GM19397 (cell line): ENCODE data around the gene HDAC4.

Experiments used
- ATAC-seq: cut with Tn5 transposase; IDR thresholded peaks from one replicate; pipeline ENCODE4 v1.9.1; 2021; ENCODE audit warnings: mild to moderate bottlenecking, moderate library complexity; ENCODE audit not compliant: unreplicated experiment

HDAC4 gene

DNA sequence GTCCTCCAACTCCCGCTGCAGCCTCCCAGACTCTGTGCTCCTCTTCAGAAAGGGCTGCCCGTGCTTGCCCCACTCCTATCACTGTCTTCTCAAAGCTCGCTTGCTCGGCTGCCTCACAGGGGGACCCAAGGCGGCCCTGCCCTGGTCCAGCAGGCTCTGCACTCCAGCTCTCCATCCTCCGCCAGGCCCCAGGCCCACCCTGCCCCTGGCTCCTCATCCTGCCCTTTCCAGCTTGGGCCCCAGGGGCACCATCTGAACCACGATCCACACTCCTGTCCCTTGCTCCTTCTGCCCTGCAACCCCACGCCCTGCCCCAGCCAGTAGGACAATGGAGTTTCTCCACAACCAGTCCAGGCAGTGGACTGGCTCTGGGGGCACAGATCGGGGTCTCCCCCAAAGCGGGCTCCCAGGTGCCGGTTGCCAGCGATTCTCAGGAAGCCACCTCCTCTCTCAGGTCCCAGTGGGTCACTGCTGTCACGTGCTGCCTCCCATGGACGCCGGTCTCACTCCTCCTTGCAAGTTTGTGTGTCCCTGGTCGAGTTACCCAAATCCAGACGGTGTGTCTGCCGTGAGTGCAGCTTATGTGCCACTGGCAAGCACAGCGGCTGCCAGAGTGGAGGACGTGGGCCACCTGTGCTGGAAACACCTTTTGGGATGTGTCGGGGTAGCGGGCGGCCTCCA lies 238.5 kb downstream of the HDAC4 start:
- no peak for ATAC-seq

DNA sequence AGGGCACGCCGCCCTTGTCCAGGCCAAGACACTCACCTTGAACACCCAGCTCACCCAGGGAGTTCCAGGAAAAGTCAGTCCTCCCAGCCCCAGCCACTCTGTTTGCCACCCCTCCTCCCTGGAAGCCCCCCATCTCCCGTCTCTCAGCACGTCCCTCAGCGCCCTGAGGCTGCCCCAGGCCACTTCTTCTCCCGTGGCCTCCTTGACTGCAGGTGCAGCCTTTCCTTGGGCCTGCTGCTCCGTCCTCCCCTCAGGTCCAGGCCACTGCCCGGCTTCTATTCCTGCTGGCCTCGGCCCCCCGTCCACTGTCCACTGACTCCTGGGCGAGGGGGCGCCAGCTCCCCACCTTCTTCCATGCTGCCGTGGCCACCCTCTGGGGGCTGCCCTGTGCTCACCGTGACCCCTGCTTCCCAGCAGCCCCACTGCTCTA lies 239.1 kb downstream of the HDAC4 start:
- ATAC-seq, result no peak

DNA sequence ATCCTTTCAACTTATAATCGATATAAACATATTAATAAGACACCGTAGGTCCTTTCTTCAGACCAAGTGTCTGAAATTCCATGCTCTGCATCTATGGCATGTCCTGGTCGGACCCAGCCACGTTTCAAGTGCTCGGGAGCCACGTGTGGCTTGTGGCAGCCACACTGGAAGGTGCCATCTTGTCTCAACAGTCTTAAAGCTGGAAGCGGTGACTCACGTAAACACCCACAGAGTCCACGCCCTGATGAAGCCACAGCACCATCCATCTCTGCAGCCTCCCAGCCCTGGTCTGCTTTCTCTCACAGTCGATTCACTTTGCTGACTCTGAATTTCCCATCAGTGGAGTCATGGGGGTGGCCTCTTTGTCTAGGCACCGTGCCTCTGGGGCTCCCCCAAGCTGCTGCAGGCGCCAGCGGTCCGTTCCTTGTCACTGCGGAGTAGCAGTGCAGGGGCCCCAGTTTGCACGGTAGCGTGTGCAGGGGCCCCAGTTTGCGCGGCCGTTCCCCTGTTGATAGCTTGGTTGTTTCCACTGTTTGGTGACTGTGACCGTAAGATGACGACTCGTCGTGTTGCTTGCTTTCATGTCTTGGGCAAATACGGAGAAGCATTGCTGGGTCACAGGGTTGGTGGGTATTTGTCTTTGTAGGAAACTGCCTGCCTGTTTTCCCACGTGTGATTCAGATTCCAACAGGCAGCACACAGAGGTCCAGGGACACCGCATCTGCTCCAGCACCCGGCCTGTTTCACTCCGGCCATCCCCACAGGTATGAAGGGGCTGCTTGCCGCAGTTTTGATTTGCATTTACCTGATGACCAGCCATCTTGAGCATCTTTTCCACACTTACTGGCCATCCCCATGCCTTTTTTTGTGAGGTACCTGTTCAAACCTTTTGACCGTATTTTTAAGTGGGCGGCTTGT lies 240.3 kb downstream of the HDAC4 start:
- no peak for ATAC-seq

- ATAC-seq, result no peak
These were observed 241.3 kb downstream of the HDAC4 start for GRCh38 chr2:239159476-239159911.

DNA sequence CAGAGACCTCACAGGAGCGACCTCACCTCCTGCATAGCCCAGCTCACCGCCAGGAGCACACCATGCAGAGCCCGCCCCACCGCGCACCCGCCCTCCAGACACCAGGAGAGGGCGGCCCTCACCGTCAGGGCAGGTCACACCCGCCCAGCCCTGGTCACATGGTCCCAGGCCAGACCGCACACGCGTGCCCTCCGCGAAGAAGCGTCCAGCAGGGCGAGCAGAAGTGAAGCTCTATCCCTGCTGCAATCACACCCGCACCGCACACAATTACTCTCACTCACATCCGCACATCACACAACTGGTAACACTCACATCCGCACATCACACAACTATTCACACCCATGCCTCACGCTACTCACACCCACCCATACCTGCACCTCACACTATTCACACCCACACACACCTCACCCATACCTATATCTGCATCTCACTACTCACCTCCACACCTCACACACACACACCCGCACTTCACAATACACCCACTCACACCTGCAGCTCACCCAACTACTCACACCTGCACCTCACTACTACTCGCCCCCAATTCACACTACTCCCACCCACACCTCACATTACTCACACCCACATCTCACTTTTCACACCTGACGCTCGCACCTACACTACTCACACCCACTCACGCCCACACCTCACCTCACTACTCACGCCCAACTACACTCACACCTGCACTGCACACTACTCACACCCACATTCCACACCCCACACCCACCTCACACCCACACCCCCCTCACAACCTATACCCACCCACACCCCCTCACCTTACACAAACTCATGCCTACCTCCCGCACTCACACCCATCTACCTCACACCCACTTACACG lies 242.0 kb downstream of the HDAC4 start:
- ATAC-seq, result no peak

DNA sequence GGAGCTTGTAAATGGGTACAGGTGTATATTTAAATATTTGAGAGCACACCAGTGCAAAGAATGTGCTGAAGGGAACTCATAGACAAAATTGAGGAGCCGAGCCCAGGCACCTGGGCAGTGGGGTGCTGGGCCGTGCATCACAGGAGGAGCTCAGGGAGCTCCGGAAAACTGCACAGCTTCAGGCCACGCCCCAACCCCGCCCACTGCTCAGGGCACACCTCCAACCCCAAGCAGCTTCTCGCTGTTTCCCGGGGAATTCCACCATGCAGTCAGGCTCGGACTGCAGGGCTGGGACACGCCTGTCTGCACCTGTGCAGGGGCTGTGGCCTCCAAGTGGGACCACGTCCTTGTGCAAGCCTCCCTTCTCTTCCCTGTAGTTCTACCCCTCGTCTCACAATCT lies 243.0 kb downstream of the HDAC4 start:
- no peak for ATAC-seq

DNA sequence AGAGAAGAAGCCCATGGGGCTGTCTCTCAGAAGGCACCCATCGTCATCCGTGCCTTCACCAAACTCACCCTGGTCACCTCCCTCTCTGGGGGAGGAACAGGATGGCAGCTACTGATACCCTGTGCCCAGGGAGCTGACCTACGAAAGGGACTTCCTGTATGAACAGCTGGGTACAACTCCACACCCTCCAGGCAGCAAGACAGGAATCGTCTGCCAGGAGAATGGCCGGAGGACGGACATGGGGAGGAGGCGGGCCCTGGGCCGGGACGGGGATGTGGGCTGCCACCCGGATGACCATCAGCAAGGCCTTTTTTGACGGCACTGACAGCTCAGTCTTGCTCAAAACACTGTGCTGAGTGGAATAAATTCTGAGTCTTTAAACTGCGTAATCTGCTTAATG lies 243.6 kb downstream of the HDAC4 start:
- no peak for ATAC-seq

- ATAC-seq, result no peak
These were observed 244.1 kb downstream of the HDAC4 start for GRCh38 chr2:239156516-239157265.

DNA sequence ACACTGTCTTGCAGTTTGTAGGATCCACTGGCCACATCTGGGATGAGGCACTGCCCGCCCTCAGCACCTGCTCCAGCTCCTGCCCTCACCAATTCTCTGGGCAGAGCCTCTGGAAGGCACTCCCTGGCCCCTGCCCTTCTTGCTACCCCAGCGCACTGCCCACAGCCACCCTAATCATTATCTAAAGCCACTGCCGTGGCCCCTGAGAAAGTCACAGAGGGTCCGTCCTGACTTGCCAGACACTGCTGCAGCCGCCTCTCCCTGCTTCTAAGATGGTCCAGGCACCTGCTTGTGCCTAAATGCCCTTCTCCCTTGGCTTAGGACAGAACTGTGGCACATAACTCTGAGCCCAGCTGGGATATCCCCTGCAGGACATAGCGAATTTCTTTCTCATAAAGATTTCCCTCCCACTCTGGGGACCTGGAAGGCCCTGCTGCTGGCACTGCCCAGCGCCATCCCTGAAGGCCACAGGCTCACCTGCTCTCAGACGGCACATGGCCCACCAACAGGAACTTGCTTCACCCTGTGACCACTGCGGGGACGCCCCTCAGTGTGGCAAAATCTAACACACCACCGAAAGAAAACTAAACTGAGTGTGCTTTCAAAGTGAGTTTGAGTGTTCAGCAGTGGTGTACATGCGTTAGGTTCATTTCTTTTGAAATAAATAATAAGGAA lies 244.9 kb downstream of the HDAC4 start:
- no peak for ATAC-seq

DNA sequence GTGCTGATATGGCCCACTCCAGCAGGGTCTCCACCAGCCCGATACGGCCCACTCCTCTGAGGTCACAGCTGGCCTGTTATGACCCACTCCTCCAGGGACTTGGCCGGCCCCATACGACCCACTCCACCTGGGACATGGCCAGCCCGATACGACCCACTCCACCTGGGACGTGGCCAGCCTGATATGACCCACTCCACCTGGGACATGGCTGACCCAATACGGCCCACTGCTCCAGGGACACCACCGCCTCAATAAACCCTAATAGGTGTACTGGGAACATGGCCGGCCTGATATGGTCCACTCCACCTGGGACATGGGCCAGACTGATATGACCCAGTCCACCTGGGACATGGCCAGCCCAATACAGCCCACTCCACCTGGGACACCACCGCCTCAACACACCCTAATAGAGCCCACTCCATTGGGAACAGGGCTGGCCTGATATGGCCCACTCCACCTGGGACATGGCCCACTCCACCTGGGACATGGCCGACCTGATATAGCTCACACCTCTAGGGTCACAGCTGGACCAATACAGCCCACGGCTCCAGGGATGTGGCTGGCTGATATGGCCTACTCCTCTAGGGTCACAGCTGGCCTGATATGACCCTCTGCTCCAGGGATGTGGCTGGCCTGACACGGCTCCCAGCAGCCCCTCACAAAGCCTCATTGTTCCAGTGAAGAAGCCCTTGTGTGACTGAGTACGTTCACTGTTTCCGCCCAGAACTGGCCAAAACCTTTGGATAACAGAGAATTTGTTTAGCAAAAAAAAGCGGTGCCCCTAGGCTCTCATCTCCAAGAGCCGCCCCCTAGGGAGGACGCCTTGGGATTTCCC lies 245.6 kb downstream of the HDAC4 start:
- no peak for ATAC-seq

GRCh38 chr2:239153806-239154591 lies 246.8 kb downstream of the HDAC4 start:
- ATAC-seq, result no peak

DNA sequence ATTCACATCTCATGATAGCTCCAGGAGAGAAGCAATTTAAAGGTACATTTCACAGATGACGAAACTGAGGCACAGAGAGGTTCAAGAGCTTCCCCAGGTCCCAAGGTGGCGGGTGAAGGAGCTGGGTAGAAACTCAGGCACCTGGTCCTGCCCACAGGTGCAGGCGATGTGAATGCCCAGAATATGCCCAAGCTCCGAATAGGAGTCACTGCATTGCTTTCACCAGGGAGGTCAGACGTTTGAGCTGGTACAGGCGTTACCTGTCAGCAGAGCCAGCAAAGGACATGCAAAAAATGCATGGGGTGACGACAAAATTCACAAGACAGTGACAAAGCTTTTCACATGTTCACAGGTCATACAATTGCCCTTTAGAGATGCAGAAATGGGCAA lies 247.9 kb downstream of the HDAC4 start:
- ATAC-seq, result no peak

DNA sequence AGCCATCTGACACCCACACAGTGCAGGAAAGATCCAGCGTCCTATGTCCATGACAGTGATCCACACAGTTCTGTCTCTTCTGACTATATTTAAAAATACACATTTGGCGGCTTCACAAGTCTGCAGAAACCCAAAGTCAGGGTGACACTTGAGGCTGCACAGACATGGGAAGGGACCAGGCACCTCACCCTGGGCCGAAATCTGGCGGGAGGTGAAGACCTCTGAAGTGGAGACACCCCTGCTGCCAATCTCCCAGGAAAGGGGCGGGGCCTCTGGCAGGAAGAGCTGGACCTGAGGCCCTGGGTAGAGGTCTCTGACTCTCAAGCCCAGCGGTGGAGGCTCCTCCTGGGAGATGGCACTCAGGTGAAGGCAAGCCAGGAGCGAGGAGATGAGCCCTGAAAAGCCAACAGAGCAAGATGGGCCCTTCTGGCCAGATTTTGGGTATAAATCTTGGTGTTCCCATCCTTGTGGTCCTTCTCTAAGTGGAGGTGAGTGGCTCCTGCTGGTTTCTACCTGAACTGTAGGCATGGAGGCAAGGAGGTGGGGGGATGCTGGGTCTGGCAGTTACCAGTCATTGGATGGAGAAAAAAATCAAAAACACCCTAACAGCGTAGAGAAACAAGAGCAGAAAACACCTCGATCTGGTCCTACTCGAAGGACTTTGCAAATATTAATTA lies 248.4 kb downstream of the HDAC4 start:
- no peak for ATAC-seq

- no peak for ATAC-seq
These were observed 249.4 kb downstream of the HDAC4 start for GRCh38 chr2:239151201-239152131.

- no peak for ATAC-seq
These were observed 250.5 kb downstream of the HDAC4 start for GRCh38 chr2:239150125-239151011.

- no peak for ATAC-seq
These were observed 251.3 kb downstream of the HDAC4 start for GRCh38 chr2:239149501-239149900.
